Effector CD4-positive, alpha-beta T cell (primary cell): ENCODE data around the gene RCL1.
"Not testable (repeated sequence)": the region's sequence is repeated elsewhere in the genome, so short reads cannot be mapped to it uniquely, and the experiment has no call there.

Source experiments
- DNase-seq: peaks from one replicate; pipeline ENCODE4 v3.0.0-alpha.2; 2020

Gene RCL1

DNA sequence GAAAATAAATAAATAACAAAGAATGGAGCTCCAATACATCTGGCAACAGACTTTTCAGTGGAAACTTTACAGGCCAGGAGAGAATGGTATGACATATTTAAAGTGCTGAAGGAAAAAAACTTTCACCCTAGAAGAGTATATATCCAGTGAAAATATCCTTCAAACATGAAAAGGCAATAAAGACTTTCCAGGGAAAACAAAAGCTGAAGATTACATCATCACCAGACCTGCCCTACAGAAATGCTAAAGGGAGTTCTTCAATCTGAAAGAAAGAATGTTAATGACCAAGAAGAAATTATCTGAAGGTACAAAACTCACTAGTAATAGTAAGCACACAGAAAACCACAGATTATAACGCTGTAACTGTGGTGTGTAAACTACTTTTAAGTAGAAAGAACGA lies 8.3 kb upstream of the RCL1 start:
- no peak for DNase-seq

DNA sequence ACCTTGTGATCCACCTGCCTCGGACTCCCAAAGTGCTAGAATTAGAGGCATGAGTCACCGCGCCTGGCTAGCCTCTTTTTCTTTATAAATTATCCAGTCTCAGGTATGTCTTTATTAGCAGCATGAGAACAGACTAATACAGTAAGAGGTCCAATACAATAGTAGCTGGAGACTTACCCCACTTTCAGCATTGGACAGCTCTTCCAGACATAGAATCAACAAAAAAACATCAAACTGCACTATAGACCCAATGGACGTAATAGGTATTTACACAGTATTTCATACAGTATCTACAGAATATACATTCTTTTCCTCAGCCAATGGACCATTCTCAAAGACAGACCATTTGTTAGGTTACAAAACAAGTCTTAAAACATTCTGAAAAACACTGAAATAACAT lies 6.1 kb upstream of the RCL1 start:
- DNase-seq = no peak

DNA sequence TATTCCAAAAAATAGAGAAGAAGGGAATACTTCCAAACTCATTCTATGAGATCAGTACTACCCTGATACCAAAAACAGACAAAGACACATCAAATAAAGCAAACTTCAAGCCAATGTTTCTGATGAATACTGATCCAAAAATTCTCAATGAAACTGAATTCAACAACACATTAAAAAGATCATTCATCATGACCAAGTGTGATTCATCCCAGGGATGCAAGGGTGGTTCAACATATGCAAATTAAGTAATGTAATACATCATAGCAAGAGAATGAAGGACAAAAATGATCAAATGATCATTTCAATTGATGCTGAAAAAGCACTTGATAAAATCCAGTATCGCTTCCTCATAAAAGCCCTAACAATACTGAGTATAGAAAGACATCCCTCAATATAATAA lies 4.9 kb upstream of the RCL1 start:
- no peak for DNase-seq

DNA sequence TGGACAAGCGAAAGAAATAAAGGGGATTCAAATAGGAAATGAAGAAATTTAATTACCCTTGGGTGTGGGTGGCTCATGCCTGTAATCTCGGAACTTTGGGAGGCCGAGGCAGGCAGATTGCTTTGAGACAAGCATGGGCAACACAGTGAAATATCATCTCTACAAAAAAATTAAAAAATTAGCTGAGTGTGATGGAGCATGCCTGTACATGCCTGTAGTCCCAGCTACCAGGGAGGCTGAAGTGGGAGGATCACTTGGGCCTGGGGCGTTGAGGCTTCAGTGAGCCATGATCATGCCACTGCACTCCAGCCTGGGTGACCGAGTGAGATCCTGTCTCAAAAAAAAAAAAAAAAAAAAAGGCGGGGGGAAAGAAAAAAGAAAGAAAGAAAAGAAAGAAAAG lies 4.0 kb upstream of the RCL1 start:
- DNase-seq = no peak

DNA sequence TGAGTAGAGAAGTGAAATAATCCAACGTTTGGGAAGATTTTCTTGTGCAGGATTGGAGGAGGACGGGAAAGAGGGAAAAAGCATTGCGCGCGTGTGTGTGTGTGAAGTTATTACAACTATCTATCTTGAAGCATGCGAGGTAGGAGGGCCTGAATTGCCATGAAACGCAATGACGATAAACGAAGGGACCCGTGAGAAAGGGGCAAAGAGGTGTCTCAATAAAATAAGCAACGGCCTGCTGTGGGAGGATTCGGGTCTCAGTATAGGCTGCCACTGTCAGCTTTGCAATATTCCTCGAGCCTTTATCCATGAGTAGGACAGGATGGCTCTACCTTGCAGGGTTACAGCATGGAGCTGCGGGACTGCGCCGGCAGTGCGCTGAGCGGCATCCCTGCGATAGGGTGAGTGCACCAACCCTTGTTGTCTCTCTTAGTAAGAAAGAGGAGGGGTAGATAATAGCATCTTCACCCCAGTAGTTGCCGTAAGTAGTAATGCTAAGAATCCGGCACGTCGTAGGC lies 631 bp upstream of the RCL1 start:
- no peak for DNase-seq

DNA sequence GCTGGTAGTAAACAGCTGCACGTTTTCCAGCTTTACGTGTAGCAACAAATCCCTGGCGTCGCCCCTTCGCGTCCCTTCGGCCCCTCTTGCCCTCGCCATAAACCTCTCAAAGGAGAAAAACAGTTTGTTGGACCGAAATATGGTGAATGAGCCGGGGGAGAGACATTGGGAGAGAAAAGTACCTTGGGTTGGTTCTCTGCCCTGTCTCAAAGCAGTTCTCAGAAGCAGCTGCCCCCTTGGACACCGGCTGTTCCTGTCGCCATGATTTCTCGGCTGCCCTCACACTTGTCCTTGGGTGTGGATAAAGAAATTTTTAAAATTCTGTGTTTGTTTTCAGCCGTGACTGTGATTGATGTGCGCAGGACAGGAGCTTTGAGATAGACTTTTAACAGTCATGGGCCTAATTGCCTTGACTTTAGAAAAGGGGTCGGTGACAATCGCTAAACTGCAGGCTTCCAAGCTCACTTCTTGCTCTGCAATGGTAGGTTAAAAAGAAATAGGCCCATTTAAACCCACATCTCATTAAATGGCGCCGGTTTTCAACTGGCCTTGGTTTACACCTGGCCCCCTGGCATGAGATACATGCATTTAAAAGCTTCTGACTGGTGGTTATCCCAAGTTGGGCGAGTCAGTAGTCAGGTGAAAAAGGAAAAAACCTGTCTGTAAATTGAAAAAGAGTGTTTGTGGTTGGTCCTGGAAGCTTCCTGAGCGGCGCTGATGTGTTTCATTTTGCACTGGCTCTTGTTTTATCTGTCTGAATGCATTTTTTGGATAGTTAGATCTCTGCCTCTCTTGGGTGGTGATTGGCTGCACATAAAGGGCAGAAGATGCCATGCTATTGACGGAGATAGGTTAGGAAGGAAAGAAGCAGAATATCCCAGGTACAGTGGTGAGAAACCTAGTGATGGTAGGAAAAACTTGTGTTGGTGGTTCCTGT lies 983 bp downstream of the RCL1 start:
- no peak for DNase-seq

DNA sequence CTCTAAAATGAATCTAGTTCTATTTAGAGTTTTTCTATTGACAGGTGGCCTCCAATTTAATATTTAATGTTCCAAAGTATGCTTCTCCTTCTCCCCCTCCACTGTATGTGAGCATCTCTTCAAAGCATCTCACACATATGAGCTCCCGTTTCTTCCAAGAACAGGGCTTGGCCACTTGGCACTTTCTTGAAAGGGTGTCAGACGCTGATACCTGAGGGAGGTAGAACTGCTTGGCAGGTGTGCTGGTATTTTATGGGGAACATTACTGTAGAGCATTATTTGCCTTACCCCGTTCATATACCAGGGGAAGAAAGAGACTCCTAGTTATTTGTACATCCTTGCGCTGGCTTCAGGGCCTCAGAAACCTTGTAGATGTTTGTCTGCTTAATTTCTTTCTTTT lies 1.9 kb downstream of the RCL1 start:
- no peak for DNase-seq

DNA sequence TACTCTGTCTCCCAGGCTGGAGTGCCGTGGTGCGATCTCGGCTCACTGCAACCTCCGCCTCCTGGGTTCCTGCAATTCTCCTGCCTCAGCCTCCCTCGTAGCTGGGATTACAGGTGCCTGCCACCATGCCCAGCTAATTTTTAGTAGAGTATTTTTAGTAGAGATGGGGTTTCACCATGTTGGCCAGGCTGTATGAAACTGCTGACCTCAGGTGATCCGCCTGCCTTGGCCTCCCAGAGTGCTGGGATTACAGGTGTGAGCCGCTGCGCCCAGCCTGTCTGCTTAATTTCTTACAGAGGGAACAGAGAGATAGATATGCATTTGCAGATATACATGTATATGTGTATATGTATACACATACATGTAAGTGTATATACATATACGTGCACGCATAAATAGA lies 2.4 kb downstream of the RCL1 start:
- not testable (repeated sequence) for DNase-seq

DNA sequence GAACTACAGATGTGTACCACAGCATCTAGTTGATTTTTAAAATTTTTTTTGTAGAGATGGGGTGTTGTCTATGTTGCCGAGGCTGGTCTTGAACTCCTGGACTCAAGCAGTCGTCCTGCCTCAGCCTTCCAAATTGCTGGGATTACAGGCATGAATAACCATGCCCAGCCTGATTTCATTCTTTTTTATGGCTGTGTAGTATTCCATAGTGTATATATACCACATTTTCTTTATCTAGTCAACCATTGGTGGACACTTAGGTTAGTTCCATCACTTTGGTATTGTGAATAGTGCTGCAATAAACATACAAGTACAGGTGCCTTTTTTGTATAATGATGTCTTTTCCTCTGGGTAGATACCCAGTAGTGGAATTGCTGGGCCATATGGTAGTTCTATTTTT lies 3.8 kb downstream of the RCL1 start:
- DNase-seq = no peak

DNA sequence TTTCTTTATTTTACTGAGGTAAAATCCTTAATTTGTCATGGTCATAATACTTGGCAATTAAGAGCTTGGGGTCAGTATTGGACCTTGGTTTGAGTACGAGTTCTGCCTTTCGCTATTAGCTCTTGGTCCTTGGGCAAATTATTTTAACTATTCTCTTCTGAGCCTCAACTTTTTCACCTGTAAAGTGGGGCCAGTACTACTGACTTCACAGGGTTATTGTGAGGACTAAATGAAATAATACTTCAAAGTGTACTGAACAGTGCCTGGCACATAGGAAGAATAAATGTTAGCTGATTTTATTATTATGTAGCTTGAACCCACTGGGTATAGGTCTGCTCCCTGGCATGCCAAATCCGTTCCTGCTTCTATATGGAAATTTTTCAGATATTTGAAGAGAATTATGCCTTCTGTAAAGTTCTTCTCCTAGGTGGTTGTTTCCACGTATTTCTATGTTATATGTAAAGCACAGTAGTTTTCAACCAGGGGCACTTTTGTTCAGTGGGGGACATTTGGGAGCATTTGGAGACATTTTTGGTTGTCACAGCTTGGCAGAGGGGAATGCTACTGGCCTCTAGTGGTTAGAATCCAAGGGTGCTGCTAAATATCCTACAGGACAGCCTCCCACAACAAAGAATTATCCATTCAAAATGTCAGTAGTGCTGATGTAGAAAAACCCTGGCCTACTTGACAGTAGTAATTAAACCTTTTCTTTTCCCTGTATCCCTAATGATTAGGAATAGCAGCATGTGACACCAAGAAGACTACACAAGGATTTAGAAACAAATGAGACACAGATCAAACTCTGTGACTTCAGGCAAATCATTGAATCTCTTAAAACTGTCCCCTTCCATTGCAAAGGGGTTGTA lies 4.5 kb downstream of the RCL1 start:
- DNase-seq = no peak

DNA sequence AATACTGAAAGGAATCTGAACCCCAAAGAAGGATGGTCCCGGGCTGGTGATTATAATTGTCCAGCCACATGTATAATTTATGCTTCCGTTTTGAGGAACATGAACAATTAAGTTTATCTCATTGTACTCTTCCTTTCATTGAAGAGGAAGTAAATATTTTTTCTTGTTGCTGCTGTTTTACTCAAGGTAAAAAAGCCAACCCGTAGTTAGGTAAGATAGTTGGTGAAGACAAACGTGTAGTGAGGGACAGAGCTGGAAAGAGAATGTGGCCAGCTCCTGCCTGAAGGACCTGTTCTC lies 5.1 kb downstream of the RCL1 start:
- DNase-seq = no peak

DNA sequence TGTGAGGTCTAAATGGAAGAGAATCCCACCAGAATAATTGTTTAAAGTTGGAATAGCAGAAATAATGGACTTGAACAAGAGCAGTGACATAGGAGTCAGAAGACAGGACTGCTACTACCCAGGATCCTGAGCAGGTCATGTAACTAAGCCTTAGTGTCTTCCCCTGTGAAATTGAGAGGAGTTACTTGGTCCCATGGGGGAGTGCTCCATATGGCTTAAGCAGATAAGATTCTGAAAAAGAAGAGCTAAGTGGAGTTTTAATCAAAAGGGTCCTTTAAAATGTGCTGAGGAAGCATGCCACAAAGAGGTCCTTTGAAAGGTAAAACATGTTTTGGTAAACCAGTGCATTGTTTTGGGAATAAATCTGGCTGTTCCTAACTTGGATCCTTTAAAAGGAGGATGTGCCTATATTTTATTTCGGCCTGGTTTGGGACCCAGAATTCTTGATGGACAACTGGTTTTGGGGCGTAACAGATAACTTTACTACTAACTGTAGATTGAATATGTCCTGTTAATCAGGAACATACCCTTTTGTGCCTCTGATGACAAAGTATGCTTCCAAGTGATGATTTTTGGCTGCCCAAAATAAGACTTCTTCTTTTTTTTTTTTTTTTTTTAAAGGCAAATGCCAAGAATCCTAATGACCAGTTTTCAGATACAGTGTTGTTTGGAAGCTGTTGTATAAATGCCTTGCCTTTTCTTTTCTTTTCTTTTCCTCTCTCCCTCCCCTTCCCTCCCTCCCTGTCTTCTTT lies 5.7 kb downstream of the RCL1 start:
- no peak for DNase-seq

DNA sequence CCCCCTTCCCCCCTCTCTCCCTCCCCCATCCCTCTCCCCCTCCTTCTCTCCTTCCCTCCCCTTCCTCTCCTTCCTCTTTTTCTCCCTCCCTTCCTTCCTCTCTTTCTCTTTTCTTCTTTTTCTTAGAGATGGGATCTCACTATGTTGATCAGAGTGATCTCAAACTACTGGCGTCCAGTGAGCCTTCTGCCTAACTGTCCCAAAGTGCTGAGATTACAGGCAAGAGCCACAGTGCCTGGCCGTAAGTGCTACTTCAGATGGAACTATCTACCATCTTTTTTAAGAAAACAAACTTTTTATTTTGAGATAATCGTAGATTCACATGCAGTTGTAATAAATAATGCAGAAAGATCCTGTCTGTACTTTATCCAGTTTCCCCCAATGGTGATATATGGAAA lies 6.3 kb downstream of the RCL1 start:
- no peak for DNase-seq

DNA sequence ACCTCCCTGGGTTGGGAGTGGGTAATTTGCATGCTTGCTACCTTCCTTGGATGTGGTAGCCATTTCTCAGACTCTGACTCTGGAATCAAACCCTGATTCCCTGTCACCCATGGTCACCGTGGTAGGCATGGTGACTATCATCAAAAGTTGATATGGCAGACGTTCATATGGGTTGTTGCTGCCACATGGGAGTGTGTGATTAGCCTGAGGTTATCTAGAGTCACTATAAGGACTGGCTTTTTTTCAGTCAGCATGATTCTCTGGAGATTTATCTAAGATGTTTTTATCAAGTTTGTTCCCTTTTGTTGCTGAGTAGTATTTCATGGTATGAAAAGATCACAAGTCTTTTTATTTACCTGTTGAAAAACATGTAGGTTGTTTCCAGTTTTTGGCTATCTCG lies 7.0 kb downstream of the RCL1 start:
- DNase-seq = no peak

DNA sequence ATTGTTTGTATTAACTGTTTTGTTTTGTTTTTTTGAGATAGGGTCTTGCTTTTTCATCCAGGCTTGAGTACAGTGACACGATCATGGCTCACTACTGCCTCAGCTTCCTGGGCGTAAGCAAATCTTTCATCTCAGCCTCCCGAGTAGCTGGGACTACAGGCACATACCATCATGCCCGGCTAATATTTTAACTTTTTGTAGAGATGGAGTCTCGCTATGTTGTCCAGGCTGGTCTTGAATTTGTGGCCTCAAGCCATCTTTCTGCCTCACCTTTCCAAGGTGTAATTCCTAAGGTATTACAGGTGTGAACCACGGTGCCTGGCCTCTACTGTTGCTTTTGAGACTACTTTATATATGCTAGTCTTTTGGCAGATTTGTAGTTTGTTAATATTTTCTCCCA lies 8.4 kb downstream of the RCL1 start:
- DNase-seq = no peak

DNA sequence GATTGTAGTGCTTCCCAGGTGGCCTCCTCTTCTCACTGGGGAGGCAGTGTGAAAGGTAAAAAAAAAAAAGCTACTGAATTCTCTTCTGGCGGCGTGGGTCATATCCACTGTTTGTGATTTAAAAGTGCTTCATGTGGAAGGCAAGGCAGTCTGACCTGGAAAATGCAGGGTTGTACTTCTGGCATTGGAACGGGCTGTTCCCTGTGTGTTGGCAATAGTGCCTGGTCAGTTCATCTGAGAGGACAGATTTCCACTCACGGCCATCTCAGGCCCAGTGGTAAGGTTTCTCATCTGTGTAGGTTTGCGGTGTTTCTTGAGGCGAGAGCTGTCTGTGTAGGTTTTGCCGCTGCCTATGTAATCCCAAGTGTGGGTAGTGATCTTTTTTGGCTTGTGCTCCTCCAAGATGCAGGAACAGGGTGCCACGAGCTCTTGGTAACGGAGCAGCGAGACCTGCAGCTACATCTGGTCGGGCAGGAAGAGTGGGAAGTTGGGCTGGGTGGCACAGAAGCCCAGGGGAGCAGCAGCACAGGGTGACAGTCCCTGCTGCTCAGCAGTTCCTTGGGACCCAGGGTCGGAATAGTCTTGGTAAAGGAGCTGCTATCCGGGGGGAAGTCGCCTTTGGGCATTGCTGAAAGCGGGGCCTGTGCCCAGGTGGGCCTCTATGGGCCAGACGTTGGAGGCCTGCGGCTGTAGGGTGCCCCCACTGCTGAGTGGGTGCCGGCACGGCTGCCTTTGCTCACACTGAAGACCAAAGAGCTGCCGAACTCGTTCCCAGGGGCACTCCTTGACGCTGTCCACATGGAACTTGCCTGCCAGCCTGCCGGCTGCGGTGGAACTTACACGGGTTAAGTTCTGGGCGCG lies 11.2 kb downstream of the RCL1 start:
- no peak for DNase-seq

DNA sequence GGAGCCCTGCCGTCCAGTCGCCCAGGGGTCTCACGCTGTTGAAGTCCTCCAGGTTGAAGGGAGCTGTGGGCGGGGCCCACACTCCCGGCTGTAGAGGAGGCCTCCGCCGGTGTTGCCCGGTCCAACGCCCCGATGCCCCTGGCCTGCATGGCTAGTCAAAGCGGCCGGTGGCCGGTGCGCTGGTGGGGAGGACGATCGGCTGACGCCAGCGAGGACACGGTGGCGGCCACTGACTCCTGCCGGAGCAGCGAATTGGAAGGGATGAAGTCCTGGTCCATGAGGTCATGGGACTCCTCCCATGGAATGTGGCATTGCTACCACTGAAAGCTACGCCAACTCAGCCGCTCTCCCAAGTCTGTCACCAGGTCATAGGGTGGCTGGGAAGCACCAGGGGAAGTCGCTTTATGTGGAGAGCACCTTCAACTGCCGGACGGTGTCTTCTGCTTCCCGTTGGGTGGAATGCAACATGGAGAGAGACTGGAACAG lies 11.8 kb downstream of the RCL1 start:
- DNase-seq = no peak

DNA sequence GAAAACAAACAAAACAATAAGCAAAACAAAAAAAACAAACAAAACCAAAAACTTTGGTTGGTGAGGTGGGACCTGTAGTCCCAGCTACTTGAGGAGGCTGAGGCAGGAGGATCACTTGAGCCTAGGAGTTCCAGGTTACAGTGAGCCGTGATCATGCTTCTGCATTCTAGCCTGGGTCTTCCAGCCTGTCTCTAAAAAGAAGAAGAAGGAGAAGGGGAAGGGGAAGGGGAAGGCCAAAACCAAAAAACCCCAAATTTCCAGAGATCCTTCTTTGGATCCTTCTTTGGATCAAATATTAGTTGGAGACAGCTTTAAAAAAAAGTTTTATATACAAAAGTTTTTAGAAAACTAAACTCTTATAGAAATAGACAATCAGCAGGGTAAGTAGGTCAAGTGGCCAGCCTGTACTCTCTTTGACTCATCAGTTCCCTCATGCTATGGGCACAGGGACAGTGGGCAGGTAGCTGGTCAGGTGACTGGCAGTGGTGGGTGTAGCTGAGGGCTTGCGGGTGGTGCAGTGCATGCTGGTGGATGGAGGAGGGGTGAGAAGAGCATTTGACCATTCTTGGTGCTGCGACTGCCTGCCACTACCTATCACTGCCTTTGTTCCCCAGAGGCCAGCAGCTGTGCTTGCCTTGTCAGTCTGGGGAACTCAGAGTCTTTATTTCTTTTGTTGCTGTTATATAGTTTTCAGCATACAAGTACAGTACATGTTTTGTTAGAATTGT lies 12.6 kb downstream of the RCL1 start:
- DNase-seq = no peak

DNA sequence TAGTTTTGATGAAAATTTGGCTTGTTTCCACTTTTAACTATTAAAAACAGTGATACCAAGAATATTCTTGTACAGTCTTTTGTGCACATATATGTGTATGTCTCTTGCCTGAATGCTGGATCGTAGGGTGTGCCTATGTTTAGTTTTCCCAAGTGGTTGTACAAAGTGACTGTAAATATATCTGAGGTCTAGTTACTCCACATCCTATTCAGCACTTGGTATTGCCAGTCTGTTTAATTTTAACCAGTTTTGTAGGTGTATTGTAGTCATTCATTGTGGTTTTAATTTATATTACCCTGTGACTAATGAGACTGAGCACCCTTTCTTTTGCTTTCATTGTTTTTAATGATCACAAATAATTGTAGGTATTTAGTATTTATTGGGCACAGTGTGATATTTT lies 17.8 kb downstream of the RCL1 start:
- no peak for DNase-seq

DNA sequence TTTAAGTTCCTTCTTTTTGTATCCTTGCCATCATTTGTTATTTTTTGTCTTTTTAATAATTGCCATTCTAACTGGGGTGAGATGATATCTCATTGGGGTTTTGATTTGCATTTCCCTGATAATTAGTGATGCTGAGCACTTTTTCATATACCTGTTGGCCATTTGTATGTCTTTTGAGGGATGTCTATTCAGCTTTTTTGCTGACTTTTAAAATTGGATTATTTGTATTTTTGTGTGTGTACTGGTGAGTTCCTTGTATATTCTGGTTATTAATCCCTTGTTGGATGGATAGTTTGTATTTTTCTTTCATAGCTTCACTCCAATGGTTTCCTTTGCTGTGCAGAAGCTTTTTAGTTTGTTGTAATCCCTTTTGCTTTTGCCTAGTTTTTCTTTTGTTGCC lies 19.1 kb downstream of the RCL1 start:
- DNase-seq = no peak

DNA sequence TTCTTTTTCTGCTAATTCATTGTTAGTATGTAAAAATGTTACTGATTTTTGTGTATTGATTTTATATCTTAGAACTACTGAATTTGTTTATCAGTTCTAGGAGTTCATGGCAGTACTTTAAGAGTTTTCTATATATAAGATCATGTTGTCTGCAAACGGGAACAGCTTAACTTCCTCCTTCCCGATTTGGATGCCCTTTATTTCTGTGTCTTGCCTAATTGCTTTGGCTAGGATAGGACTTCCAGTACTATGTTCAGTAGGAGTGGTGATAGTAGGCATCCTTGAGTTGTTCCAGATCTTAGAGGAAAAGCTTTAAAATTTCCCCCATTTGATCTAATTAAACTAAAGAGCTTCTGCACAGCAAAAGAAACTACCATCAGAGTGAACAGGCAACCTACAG lies 20.1 kb downstream of the RCL1 start:
- no peak for DNase-seq
